ACC112 (cell line): ENCODE results near the gene KCNH6.

Experiments
- H2AFZ ChIP-seq: fragments of 200-600 bp; sonication (generic); one replicate; pipeline ENCODE4 v1.6.0; 2017; ENCODE audit warnings: antibody characterized with exemption, low read length; ENCODE audit not compliant: unreplicated experiment
- H3K27ac ChIP-seq: fragments of 200-600 bp; sonication (generic); 2 replicates; pipeline ENCODE4 v1.5.1; 2014; ENCODE audit warnings: low read depth, mild to moderate bottlenecking, antibody characterized with exemption, low read length, moderate library complexity
- H3K27me3 ChIP-seq: fragments of 200-600 bp; sonication (generic); 2 replicates; pipeline ENCODE4 v1.6.1; 2014; ENCODE audit warnings: mild to moderate bottlenecking, antibody characterized with exemption, low read length, moderate library complexity, mixed read lengths; ENCODE audit not compliant: insufficient read depth
- H3K36me3 ChIP-seq: fragments of 200-600 bp; sonication (generic); 2 replicates; pipeline ENCODE4 v1.6.1; 2016; ENCODE audit warnings: mild to moderate bottlenecking, antibody characterized with exemption, low read length, moderate library complexity, mixed read lengths; ENCODE audit not compliant: insufficient read depth
- H3K4me1 ChIP-seq: fragments of 200-600 bp; sonication (generic); one replicate; pipeline ENCODE4 v1.6.1; 2016; ENCODE audit warnings: low read length, mixed read lengths; ENCODE audit not compliant: insufficient read depth, unreplicated experiment, control insufficient read depth
- H3K4me3 ChIP-seq: fragments of 200-600 bp; sonication (generic); 2 replicates; pipeline ENCODE4 v1.5.1; 2014; ENCODE audit warnings: mild to moderate bottlenecking, low read depth, low read length
- H3K79me2 ChIP-seq: fragments of 200-600 bp; sonication (generic); one replicate; pipeline ENCODE4 v1.6.0; 2016; ENCODE audit warnings: low read length; ENCODE audit not compliant: control insufficient read depth, unreplicated experiment, insufficient read depth

The KCNH6 gene

GRCh38 chr17:63525190-63525946 lies 2.2 kb downstream of the KCNH6 start:
- no peak overlapping the region for H3K4me3 ChIP-seq
- no peaks in the 10 kb centered on the region for H3K36me3 ChIP-seq
- H3K4me1 ChIP-seq, result no peaks in the 10 kb centered on the region
- no peaks in the 10 kb centered on the region for H3K79me2 ChIP-seq
- H3K27ac ChIP-seq, result no peak overlapping the region
- H2AFZ ChIP-seq, result no peak overlapping the region
- H3K27me3 ChIP-seq, result peaks cover 43% of the 10 kb centered on the region

- Histone ChIP-seq H3K4me1 (peaks cover 7% of the 10 kb centered on the region), H3K79me2 (no peaks in the 10 kb centered on the region), H2AFZ (no peak overlapping the region), H3K27ac (no peak overlapping the region), H3K27me3 (peaks cover 37% of the 10 kb centered on the region), H3K4me3 (no peak overlapping the region), H3K36me3 (no peaks in the 10 kb centered on the region)
These were observed 3.7 kb downstream of the KCNH6 start for GRCh38 chr17:63526861-63527260.

DNA sequence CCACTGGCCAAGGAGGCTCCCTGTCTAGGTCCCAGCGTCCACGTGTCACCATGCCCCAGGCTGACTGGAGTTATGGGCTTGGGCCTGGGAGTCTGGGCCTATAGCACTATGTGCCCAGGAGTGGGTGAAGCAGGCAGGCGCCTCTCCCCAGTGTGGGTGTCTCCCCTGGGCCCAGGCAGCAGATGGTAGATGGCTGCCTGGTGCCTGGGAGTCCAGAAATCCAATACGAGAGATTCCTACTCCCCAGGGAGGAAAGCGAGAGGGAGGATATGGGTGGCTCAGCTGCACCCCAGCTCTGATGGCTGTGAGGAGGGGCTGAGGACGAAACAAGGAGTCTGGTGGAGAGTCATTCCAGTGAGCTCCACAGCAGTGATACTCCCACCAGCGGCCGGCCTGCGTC lies 5.0 kb downstream of the KCNH6 start:
- Histone ChIP-seq H3K27ac (no peak overlapping the region), H3K79me2 (no peaks in the 10 kb centered on the region), H3K36me3 (no peaks in the 10 kb centered on the region), H2AFZ (no peak overlapping the region), H3K4me3 (no peak overlapping the region), H3K4me1 (peaks cover 7% of the 10 kb centered on the region), H3K27me3 (peaks cover 37% of the 10 kb centered on the region)

- H3K27me3 ChIP-seq, result peaks cover 22% of the 10 kb centered on the region
- H3K4me3 ChIP-seq, result no peak overlapping the region
- no peak overlapping the region for H3K27ac ChIP-seq
- H2AFZ ChIP-seq, result no peak overlapping the region
- H3K79me2 ChIP-seq, result no peaks in the 10 kb centered on the region
- no peaks in the 10 kb centered on the region for H3K36me3 ChIP-seq
- peaks cover 7% of the 10 kb centered on the region for H3K4me1 ChIP-seq
These were observed 6.8 kb downstream of the KCNH6 start for GRCh38 chr17:63529711-63530556.

DNA sequence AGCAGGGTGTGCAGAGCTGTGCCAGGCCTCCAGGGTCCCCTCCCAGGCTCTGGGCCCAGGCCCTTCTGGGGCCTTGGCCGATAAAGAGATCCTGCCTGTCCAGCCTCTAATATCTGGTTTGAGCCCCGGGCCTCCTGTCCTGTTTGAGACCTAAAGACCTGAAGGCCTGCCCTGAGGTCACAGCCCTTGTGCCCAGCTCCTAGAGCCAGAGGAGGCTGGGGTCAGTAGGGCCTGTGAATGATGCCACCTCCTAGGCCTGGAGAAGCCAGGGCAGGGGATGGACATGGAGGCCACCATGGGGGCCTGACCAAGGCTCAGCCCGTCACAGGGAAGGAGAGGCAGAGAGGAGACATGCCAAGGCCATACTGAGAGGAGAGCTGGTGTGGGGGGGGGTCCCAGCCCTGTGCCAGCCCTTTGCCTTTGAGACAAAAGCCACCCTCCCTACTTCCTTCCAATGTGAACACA lies 7.4 kb downstream of the KCNH6 start:
- H3K36me3 ChIP-seq, result no peaks in the 10 kb centered on the region
- H3K79me2 ChIP-seq, result no peaks in the 10 kb centered on the region
- H3K4me3 ChIP-seq, result no peak overlapping the region
- H3K4me1 ChIP-seq, result peaks cover 7% of the 10 kb centered on the region
- H2AFZ ChIP-seq, result no peak overlapping the region
- peaks cover 17% of the 10 kb centered on the region for H3K27me3 ChIP-seq
- H3K27ac ChIP-seq, result no peak overlapping the region

GRCh38 chr17:63531022-63531965 lies 8.1 kb downstream of the KCNH6 start:
- Histone ChIP-seq H3K79me2 (no peaks in the 10 kb centered on the region), H3K27ac (no peak overlapping the region), H3K36me3 (no peaks in the 10 kb centered on the region), H2AFZ (no peak overlapping the region), H3K4me3 (no peak overlapping the region), H3K4me1 (peaks cover 7% of the 10 kb centered on the region), H3K27me3 (peaks cover 12% of the 10 kb centered on the region; the same call in 1 of the 2 replicates)

DNA sequence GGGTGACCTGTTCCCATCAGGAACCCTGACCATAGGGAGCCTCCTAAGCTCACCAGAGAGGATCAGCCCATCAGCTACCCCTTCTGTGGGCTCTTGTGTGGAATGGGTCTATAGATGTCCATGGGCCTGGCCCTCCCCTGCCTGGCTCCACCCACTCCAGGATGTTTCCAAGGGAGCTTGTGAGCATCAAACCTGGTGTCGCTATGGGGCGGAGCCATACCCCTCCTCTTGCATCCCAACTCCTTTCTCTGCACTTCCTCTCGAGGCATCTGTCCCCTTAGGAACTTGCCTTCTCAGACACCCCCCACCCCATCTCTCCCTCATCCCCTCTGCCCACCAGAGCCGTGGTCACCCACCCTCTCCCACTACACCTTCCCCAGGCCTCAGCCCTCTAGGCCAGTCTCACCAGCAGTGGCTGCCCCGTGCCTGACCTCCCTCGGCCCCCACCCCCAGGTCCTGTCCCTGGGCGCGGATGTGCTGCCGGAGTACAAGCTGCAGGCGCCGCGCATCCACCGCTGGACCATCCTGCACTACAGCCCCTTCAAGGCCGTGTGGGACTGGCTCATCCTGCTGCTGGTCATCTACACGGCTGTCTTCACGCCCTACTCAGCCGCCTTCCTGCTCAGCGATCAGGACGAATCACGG lies 10.4 kb downstream of the KCNH6 start:
- Histone ChIP-seq H3K4me1 (peaks cover 7% of the 10 kb centered on the region), H3K4me3 (no peak overlapping the region), H3K79me2 (no peaks in the 10 kb centered on the region), H2AFZ (no peak overlapping the region), H3K36me3 (no peaks in the 10 kb centered on the region), H3K27ac (no peak overlapping the region), H3K27me3 (peaks cover 15% of the 10 kb centered on the region)

GRCh38 chr17:63534078-63534570 lies 11.0 kb downstream of the KCNH6 start:
- H3K4me1 ChIP-seq, result peaks cover 7% of the 10 kb centered on the region
- H2AFZ ChIP-seq, result no peak overlapping the region
- peaks cover 21% of the 10 kb centered on the region for H3K27me3 ChIP-seq
- no peaks in the 10 kb centered on the region for H3K36me3 ChIP-seq
- H3K4me3 ChIP-seq, result no peak overlapping the region
- H3K27ac ChIP-seq, result no peak overlapping the region
- no peaks in the 10 kb centered on the region for H3K79me2 ChIP-seq

DNA sequence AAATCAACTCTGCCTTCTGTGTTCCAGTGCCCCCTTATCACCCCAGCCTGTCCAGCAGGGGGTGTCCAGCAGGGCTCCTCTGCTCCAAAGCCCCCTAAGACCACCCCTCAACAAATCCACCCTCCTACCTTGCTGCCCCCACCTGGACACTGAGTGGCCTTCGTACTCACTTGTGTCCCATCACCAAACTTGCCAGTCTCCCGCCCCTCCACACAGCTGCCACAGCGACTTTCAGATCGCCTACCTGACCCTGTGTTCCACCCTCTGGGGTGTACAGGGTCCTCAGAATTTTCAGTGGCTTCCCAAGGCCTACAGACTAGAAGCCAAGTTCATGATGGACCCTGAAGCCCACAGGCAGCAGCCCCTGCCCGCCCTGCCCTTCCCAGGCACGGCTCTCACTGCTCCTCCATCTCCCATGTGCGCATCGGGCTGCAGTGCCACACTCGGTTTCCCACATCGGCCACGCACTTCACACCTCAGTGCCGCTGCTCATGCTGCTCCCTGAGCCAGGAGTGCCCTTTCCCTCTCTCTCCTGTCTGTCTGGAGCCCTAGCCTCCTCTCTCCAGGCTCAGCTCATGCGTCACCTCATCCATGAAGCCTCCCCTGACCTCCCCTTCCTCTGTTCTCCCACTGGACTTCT lies 11.8 kb downstream of the KCNH6 start:
- no peaks in the 10 kb centered on the region for H3K36me3 ChIP-seq
- H3K27ac ChIP-seq, result no peak overlapping the region
- peaks cover 29% of the 10 kb centered on the region for H3K27me3 ChIP-seq
- no peak overlapping the region for H3K4me3 ChIP-seq
- H3K4me1 ChIP-seq, result peaks cover 7% of the 10 kb centered on the region
- no peaks in the 10 kb centered on the region for H3K79me2 ChIP-seq
- H2AFZ ChIP-seq, result no peak overlapping the region
